ENCODE results near the gene SPOCK3. TPM values are rescaled to one million over a fixed set of nuclear protein-coding genes. Genes with fewer than 3 reads are reported as not detected.

Gene SPOCK3
- total RNA-seq, 1 donor from 2014 or later, result not detected

- Histone ChIP-seq H3K27ac (no peak overlapping the region), H3K4me3 (no peak overlapping the region), H3K4me1 (no peaks in the 10 kb centered on the region), H3K9me3 (no peaks in the 10 kb centered on the region), H3K36me3 (no peaks in the 10 kb centered on the region), H3K27me3 (no peaks in the 10 kb centered on the region)
- no peak for DNase-seq (ENCODE audit: low spot score in 2 of 2)
- TF ChIP-seq, protein P1, sequence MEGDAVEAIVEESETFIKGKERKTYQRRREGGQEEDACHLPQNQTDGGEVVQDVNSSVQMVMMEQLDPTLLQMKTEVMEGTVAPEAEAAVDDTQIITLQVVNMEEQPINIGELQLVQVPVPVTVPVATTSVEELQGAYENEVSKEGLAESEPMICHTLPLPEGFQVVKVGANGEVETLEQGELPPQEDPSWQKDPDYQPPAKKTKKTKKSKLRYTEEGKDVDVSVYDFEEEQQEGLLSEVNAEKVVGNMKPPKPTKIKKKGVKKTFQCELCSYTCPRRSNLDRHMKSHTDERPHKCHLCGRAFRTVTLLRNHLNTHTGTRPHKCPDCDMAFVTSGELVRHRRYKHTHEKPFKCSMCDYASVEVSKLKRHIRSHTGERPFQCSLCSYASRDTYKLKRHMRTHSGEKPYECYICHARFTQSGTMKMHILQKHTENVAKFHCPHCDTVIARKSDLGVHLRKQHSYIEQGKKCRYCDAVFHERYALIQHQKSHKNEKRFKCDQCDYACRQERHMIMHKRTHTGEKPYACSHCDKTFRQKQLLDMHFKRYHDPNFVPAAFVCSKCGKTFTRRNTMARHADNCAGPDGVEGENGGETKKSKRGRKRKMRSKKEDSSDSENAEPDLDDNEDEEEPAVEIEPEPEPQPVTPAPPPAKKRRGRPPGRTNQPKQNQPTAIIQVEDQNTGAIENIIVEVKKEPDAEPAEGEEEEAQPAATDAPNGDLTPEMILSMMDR (IDR thresholded peaks at IDR 0.05), result no peak
- intact Hi-C loops (cut with DNase I), result no loop called here
These were observed 387.4 kb downstream of the SPOCK3 start for GRCh38 chr4:166846939-166847338.

DNA sequence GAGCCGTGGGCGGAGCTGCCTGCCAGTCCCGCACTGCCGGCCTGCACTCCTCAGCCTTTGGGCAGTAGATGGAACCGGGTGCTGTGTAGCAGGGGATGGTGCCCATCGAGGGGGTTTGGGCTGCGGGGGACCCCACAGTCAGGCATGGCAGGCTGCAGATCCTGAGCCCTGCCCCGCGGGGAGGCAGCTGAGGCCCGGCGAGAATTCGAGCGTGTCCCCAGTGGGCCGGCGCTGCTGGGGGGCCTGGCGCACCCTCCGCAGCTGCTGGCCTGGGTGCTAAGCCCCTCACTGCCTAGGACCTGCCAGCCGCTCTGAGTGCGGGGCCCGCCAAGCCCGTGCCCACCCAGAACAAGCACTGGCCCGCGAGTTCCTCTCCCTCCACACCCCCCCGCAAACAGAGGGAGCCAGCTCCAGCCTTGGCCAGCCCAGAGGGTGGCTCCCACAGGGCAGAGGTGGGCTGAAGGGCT lies 391.5 kb downstream of the SPOCK3 start:
- Histone ChIP-seq H3K4me1 (no peaks in the 10 kb centered on the region), H3K27me3 (no peaks in the 10 kb centered on the region), H3K27ac (no peak overlapping the region), H3K4me3 (no peak overlapping the region), H3K9me3 (no peaks in the 10 kb centered on the region), H3K36me3 (no peaks in the 10 kb centered on the region)
- no peak for DNase-seq (ENCODE audit: low spot score in 2 of 2)
- TF ChIP-seq, protein P1 (IDR thresholded peaks at IDR 0.05), result no peak
- intact Hi-C loops (cut with DNase I), result no loop called here

- no peak overlapping the region for H3K27ac ChIP-seq
- DNase-seq (ENCODE audit: low spot score in 2 of 2), result no peak
- no peaks in the 10 kb centered on the region for H3K36me3 ChIP-seq
- TF ChIP-seq, protein P1 (IDR thresholded peaks at IDR 0.05), result no peak
- H3K27me3 ChIP-seq, result no peaks in the 10 kb centered on the region
- H3K9me3 ChIP-seq, result no peaks in the 10 kb centered on the region
- intact Hi-C loops (cut with DNase I), result no loop called here
- no peak overlapping the region for H3K4me3 ChIP-seq
- H3K4me1 ChIP-seq, result no peaks in the 10 kb centered on the region
These were observed 394.6 kb downstream of the SPOCK3 start for GRCh38 chr4:166839615-166840251.

DNA sequence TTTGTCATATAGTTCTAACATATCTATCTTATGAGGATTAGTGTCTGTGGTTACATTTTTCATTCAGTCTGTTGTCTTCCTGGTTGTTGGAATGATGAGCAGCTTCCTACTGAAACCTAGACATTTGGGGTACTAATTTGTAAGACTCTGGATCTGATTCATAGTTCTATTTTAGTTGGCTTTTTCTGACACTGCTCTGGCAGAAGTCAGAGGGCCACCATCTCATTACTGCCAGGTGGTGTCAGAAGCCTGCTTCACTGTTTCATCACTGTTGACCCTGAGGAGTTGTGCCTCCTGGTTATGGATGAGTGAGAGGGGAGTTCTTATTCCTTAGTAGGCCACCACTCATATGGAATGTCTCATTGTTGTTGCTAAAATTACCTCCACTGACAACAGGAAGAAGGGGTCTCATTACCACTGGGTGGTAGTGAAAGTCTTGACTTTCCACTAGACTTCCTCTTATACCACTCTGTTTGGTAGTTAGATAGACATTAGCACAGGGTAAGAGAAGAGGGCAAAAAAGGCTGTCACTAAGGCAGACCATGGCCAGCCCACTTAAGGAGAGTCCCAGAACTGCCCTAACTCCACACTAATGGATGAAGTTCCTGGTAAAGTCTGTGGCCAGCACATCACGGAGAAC lies 395.2 kb downstream of the SPOCK3 start:
- Histone ChIP-seq H3K27ac (no peak overlapping the region), H3K36me3 (no peaks in the 10 kb centered on the region), H3K4me1 (no peaks in the 10 kb centered on the region), H3K9me3 (no peaks in the 10 kb centered on the region), H3K4me3 (no peak overlapping the region), H3K27me3 (no peaks in the 10 kb centered on the region)
- no peak for DNase-seq (ENCODE audit: low spot score in 2 of 2)
- intact Hi-C loops (cut with DNase I), result no loop called here
- TF ChIP-seq, protein P1 (IDR thresholded peaks at IDR 0.05), result no peak

DNA sequence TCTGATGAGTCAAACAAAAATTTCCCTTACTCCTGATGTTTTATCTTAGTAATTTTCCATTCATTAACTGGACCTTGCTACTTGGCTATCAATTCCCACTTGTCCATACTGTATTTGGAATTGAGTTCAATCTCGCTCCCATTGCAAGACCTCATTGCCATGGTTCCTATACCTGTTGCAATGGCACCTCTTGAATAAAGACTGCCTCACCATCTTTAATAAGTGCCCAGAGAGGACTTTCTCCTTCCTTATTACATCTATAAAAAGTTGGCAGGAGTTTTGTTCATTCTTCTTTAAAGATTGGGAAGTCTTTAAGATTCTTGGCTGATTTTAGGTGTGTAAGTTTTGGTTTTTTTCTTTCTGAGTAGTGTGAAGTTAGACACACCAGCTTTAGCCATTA lies 397.4 kb downstream of the SPOCK3 start:
- Histone ChIP-seq H3K27ac (no peak overlapping the region), H3K9me3 (no peaks in the 10 kb centered on the region), H3K36me3 (no peaks in the 10 kb centered on the region), H3K27me3 (no peaks in the 10 kb centered on the region), H3K4me3 (no peak overlapping the region), H3K4me1 (no peaks in the 10 kb centered on the region)
- TF ChIP-seq, protein P1 (IDR thresholded peaks at IDR 0.05), result no peak
- DNase-seq (ENCODE audit: low spot score in 2 of 2), result no peak
- intact Hi-C loops (cut with DNase I), result no loop called here

Measured in ascending aorta (tissue), 2 donors.